NOMO-1 treated with dmso at 0.1 percent for 144 hours (cell line): Measurements from ENCODE around the gene ZNF521.
A peak's percentile ranks its signal among the peaks of the same experiment; 100 is the strongest.

Experiments
- DNase-seq: peaks from one replicate; lab custom pipeline; 2025; ENCODE audit not compliant: unreplicated experiment; lab: John Stamatoyannopoulos, UW

Gene ZNF521

DNA sequence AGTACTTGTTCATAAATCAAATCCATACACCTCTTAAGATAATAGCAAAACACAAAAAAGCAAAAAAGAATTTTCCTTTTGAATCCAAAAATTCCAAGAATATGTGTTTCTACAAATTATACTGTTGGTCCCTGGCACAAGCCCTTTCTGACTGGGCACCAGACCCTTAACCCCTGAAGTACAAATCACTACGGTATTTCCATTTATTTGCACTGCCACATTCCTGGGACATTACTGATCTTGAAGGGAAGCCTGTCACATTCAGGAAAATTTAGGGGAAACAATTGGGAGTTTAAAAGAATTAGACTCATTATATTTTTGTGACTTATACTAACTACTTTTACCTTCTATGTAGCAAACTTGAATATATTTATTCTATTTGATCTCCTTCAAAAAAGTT is 98.8 kb downstream of the ZNF521 start:
- DNase-seq: no peak

DNA sequence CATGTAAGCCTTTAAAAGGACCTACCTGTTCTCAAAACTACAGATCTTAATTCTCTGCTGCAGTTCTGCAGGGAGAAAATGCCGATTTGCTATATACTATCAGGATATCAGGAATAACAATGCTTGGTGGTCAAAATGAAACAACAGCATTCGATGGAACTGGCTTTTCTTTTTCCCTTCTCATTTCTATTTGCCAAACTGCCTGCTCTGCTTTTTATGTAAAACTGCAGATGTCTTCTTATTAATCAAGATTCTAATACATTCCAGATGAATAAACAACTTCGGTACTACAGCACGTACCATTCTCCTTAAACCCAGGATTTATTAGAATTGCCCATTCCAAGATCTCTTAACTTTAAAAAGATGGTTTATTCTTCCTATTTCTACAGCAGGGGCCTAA is 100.9 kb downstream of the ZNF521 start:
- DNase-seq: no peak

DNA sequence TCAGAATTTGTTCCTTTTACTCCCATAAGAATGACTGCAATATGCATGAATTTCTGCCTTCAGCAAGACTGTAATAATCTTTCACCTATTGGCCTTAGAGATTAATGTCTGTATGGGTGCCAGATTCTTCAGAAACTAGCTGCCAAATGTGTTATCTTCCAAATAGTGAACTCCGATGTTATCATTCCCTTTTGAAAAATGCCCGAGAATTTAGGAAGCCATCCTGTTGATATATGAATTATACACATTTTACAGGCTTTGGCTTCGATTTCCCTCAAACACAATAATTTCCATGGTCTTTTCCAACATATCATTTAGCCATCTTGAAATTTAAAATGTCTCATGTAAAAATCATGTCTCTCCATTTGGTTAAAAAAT is 101.5 kb downstream of the ZNF521 start:
- no peak for DNase-seq

DNA sequence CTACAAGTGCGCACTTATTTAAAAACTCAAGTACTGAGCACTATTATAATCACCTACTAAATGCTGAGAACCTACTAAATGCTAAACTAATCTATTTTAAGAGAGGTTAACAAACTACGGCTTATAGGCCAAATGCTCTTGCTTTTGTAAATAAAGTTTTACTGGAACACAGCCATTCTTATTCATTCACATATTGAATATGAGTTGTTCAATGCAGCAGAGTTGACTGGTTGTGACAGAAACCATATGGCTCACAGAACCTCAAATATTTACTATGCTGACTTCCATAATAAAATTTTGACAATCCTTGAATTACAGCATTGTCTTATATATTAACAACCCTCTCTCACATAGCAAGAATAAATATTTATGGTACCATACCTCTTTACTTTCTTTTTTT is 103.2 kb downstream of the ZNF521 start:
- no peak for DNase-seq

DNA sequence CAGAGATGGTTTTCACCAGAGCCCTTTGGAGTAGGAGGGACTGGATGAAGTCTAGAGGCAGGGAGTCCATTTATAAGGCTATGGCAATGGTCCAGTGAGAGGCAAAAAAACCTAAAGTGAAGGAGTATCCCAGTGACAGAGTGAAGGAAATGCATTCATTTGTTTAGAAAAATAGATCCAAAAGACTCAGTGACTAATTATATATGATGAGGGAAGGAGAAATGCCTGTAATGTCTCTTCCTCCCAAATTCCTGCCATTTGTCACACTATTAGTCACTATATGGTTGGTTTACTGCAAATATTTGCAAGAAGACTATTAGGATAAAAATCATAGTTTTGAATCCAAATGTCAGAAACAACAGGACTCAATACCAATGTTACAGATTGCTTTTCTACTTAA is 104.2 kb downstream of the ZNF521 start:
- DNase-seq: no peak

DNA sequence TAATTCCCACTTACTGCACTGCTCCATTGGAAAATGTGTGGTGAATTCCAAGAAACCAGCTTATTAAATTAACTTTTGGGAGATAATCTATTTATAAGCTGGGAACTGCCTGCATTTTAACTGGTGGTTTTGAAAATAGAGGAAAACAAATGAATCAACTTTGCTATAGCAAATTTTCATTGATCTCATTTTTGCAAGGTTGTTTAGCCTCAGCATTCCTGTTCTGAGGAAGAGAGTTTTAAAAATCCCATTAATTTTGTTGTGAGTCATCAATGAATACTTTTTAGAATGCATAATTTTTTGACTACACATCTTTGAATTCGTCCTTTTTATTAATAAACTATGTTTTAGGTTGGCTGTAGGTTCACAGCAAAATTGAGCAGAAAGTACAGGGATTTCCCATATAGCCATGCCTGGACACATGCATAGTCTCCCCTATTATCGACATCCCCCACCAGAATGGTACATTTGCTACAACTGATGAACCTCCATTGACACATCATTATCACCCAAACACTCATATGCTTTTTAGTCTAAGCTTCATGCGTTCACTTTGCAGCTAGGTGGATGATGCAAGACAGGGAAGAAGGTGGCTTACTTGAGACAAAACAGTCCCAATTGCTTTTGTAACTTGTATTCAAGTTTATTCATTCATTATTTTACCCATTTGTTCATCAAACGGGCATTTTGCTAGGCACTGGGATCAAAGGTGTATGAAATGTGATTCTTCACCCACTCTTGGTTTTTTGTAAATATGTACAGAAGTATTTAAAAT is 106.9 kb downstream of the ZNF521 start:
- no peak for DNase-seq

DNA sequence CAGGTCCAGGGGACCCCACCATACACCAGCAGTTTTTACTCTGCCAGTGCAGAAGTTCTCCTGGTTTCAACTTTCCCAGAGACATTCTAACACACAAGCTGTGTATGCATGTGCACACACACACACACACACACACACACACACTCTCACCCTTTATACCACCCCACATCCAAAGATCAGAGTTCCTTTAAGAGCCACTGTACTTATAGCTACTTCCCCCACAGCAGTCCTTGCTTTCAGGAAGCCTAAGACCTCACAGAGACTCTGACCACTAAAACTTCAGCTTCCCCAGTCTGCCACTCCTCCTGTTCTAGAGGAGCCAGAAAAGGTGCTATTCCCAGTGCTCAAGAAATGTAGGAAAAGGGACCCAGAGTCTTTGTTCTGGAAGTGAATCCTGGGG is 107.8 kb downstream of the ZNF521 start:
- DNase-seq: no peak

DNA sequence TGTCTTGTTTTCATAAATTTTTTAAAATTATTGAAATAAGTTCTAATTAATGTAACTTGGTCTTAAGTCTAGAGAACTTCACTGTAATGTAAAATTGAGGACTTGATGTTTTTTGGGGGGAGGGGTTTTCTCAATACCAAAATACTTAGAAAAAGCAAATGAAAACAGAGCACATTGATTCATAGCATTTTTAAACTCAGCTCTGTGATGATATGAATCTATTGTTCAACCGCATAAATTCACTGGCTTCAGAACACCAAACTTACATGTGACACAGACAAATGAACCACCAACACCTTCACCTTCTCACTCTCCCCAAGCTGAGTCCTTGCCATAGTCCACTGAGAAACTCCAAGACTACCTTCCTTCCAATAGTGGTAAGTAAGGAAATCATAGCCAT is 108.2 kb downstream of the ZNF521 start:
- no peak for DNase-seq

DNA sequence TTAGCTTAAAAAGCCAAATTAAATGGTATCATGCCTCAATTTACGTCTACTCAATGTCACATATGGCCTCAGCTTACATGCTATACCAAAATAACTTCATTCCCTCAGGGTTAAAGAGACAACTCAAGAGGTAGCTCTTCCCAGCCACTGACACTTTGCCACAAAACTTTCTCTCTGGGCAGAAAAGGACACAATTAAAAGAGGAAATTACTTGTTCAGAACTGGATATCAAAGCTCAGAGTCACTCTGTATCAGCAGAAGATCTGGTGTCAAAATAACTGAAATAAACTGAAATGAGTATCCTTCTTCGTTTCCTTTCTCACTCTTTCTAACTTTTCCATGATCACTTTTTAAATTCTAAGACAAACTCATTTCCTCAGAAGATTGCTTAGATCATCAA is 108.7 kb downstream of the ZNF521 start:
- DNase-seq: no peak

GRCh38 chr18:25240420-25240770 is 111.6 kb downstream of the ZNF521 start:
- DNase-seq: no peak

DNA sequence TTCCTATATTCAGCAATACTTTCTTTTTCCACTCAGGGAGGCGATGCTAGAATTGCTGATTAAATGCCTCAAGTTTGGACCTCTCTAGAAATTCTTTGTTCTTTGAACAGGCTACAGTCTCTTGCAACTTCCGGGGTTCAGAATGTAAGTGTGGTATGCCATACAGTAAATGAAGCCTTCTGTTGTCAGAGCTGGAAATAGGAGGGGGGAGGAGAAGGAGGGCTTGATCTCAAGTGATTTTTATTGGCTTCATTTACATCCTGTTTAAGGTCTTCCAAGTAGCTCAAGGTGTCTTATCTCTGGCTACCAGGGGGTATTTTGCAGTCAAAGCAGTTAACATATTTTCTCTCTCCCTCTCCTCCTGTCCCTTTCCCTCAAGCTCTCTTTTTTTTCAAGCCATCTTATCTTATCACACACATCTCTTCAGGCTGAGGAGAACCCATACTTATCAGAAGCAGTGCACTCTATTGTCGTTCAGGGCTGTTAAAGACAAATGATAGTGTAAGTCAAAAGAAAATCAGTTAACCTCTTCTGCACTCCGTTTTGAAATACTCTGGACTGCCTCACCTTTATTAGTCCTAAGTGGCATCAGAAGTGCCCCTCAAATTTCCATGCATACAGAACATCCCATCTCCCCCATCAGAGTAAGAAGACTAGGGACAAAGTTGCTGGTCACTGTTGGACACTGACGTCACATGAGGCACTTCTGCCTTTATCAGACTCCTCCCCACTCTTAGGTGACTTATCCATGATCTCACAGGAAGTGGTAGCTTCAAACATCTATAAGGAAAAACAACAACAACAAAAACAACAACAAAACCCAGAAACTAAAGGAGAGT is 112.2 kb downstream of the ZNF521 start:
- DNase-seq: no peak

- DNase-seq: no peak
These were observed 112.8 kb downstream of the ZNF521 start for GRCh38 chr18:25239151-25239550.

GRCh38 chr18:25237571-25238267 is 114.2 kb downstream of the ZNF521 start:
- DNase-seq: no peak

- no peak for DNase-seq
These were observed 115.2 kb downstream of the ZNF521 start for GRCh38 chr18:25236736-25237135.

DNA sequence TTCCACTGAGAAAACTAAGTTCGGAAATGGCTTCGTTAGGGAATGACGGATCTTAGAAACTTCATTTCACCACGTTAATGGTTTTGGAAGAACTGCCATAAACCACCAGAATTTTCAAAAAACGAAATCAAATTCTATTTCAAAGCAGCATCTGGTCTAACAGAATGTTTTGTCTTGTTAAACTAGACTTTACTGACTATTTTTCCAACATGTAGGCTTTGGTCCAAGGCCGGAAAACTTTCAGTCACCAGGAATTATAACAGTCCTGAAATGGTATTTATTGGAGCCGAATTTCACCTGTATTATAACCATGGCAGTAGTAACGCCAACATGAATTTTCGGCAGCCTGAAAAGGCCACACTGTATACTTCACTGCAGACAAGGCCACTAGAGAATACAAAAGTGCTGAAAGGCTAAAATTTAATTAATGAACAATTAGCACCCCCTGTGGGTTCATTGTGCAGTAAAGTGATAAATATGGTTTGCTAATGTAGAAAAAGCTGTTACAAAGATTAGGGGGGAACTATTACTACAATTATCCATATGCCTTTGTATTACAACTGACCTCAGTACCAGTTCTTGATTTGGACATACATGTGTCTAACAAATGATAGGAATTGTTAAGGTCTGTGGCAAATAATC is 116.4 kb downstream of the ZNF521 start:
- no peak for DNase-seq

DNA sequence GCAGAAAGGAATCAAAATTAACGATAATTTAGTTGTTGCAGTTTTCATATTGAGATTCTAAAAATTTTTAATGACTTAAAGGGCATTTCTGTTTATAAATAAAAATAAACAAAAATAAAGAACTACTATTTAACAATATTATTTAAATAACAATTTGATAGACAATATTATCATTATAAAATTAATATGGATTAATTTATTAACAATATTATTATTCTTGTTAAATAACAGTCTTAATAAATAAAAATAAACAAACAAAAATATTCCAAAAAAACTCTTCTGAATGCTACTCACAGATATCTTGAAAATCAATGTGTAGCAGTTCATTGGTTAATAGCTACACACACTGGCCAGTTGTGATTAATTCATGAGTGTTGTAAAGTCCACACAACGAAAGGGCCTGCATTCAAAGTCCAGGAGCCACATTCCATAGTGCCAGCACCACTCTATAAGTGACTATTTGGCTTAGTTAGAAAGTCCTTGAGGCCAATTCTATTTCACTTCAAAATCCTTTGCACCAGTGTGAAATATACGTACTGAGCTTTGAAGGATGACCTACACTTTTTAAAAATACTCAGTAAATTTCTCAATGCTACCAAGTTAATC is 117.1 kb downstream of the ZNF521 start:
- no peak for DNase-seq

DNA sequence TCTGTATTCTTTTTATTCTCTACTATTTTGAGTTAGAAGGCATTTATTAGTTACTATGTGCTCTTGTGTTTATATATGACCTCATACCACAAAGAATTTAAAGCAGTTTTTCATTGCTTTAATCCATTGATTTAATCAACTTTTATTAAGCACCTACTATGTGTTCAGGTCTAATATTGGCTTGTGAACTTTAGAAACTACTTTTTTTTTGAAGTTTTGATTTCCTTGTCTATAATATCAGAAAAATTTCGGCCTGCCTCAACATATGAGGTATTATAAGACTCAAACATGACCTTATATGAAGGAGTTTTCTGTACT is 117.7 kb downstream of the ZNF521 start:
- no peak for DNase-seq

DNA sequence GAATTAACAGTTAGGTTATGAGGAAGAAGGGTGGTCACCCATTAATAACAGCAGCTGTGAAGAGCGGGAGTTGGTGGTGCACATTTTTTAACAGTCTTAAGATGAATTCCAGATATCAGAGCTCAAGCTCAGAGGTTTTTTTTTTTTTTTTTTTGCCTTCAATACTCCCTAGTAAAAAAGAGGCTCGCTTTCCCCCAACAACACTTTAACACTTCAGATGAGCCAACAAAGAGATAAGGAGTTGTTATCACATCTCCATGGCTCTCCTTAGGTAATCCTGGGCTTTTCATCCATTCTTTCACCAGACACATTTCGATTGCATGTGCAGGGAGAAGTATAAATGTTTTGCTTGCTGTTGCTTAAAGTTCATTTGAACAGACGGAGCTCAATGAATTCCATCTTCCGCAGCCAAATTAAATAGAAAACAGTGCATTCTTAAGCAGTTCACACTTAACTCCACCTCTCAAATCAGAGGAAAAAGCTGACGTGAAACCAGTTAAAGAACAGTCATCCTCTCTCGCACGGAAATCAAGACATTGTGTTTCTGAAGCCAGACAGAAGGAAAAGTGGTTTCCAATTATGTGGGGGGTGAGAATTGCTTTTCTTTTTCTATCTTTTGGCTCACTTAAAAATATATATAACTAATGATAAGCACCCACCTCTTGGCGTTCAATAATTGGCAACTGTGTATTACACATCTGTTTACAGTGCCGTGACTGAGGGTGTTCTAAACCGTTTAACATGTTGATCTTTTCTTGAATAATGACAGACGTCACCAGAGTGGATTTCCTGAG is 118.2 kb downstream of the ZNF521 start:
- DNase-seq: no peak

DNA sequence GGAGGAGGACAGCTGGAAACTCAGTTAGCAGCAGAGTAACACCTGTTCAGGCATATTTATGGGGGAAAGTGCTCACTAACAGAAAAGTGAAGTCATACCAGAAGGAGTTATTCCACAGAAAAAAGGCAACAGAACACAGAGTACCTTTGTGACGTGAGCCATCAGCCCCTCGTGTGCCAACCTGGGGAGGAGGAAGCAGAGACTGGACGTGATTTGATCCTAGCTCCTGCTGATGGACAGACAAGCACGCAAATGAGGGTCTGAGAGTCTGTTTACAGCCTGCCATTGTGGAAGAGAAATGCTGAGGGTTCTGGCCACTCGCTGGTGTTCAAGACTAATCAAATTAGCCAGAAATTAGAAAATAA is 120.7 kb downstream of the ZNF521 start:
- DNase-seq: no peak

DNA sequence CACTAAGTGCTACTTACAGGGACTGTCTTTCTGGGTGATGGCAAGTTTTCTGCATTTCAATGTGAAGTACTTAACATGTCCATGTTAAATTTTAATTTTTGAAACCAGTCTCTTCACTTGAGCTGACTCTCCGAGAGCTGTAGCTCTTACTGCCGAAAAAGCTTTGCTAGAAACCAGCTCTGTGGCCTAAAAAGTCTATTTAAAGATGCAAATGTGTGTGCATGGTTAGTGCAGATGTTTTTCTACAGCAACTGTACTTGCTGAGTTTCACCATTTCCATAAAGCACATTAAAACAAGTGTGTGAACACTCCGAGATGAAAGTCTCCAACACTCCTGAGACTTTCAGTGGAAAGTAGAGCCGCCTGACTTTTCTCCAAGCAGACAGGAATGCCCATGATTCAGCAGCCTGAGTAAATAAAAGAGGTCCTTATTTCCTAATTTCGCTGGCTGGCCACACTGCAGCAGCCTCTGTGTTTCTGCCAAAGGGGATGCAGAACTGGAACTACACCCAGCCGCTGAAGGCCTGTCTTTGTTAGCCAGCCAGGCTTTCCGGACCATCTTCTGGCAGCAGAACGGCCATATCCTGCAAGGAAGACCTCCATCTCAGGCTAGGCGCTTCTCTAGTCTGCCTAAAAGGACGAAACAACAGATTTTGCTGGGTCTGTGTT is 121.2 kb downstream of the ZNF521 start:
- peak; percentile 57 for DNase-seq
